HG03066 (cell line): ENCODE measurements around the gene JAM2.
"Not testable (repeated sequence)": the region's sequence is repeated elsewhere in the genome, so short reads cannot be mapped to it uniquely, and the experiment has no call there.

Experiments
- ATAC-seq: cut with Tn5 transposase; IDR thresholded peaks from one replicate; pipeline ENCODE4 v1.9.1; 2021; ENCODE audit warnings: low read depth; ENCODE audit not compliant: unreplicated experiment

The JAM2 gene, protein sequence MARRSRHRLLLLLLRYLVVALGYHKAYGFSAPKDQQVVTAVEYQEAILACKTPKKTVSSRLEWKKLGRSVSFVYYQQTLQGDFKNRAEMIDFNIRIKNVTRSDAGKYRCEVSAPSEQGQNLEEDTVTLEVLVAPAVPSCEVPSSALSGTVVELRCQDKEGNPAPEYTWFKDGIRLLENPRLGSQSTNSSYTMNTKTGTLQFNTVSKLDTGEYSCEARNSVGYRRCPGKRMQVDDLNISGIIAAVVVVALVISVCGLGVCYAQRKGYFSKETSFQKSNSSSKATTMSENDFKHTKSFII

DNA sequence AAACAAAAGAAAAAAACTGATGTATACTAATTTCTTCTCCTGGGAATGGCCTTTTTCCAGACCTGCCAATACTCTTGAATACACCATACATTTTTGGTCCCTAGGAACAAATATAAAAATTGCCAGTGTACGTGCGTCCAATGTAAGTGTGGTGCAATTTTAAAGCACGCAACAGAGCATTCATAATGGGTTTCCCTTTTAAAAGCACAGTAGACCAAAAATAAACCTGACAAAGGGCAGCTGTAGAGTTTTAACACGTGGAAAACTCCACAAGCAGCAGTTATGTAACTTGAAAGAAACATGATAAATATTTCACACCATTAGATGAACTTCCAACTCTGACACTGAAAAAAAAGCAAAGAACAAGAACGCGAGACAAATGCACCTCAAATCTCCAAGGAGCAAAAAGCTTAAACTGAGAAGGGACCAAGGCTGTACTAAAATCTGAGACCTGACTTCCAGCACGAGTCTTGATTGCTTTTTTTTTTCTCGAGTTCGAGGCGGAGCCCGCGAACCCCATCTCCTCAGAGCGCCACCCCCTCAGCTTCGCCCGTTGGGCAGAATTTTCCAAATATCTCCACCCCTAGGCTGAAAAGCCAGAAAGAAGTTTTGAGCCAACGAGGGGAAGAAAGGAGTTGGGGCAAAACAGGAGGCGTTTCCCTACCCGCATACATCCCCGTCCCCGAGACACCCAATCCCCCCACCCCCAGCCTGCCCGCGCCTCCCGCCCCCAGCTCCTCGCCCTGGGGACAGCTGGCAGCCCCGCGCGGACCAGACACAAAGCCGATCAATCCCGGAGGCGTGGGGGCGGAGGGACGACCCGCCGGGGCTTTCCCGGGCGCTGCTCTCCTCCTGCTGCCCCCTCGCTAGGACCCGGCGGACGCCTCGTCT, at the start of gene JAM2:
JAM2 (plus strand) TSS at position 599 of the 891 bp plus-strand sequence. CDS start 564 bp downstream, outside the sequence.
- peak; percentile 50 for ATAC-seq

DNA sequence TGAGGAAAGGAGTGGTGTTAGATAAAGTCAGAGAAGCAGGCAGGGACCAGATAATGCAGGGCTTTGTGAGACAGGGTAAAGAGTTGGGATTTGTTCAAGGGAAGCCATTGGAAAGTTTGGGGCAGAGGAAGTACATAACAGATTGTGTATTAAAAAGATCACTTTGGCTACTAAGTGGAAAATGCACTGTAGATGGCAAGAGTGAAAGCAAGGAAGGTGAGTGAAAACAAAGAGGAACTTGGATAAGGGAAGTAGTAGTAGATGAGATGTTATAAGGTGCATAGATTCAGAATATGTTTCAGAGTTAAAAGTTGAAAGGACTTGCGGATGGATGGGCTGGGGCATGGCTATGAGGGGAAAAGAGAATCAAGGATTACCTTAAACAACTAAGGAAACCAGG, 49.2 kb upstream of the JAM2 start:
- no peak for ATAC-seq

DNA sequence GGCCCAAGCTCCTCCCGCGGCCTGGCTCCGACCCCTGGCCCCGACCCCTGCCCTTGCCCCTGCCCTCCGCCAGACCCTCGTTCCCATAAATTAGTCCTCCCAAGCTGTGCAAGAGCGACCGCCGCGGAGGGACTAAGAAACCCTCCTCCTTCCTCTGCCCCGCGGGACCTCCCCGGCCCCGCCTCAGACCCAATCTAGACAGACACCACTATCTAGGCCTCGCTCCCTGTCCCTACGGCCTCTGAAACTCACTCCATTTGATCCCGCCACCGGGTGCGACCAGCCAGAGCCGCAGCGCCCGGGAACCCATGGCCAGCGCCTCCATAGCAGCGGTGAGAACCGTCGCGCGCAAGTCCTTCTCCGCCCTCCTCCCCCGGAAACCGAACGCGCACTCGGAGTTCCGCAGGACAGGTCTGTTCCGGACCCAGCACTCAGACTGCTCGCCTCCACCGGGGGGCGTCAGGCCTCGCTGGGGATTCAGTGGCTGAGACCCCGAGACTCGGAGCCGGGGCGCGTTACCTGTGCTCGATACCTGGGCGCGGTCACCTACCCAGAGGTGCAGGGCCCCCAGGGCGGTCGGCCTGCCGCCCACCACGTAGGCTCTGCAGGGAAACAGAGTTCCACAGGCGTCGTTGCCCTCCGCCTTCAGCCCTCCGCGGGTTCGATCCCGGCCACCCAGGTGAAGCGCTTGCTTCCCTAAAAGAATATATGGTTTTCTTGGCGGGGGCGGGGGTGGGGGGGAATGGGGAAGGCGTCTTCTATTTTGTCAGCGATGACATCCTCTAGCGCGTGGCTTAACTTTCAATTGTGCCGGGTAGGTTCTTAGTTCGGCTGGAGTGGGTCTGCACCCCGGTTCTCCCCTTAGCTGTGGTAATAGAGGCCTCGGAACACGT, 31.7 kb upstream of the JAM2 start, which contains the start of gene MRPL39:
MRPL39 (minus strand) TSS at position 331 of the 893 bp plus-strand sequence; CDS start at position 325, 6 bp downstream.
- peak; percentile 94 for ATAC-seq

DNA sequence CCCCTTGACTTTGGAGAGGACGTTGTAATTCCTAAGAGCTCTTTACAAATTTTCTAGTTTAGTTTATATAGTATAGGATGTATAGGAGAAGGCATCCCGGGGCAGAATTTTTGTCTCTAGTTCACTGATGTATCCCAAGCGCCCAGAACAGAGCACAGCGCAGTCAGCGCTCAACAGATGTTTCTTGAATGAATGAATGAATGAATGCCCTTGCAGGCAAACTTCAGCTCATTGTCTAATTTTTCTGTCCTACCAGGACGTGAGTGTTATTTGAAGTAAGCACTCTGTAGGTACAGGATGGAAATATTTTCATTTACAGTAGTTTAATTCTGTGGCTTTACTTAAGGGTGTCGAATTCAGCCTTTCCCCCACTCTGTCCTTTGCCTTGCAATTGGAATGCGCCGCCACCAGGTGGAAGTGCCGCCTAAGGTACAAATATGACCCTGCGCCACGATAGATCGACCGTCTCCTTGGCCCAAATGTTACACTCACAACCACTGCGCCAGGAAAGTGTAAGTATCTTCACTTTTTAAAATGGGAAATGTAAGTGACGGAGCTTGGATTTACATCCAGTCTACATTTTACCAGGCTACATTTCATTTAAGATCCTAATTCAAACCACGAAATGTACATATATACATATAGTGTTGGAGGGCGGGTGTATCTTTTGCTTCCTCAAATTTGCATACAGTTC, 30.9 kb upstream of the JAM2 start:
- peak; percentile 74 for ATAC-seq

DNA sequence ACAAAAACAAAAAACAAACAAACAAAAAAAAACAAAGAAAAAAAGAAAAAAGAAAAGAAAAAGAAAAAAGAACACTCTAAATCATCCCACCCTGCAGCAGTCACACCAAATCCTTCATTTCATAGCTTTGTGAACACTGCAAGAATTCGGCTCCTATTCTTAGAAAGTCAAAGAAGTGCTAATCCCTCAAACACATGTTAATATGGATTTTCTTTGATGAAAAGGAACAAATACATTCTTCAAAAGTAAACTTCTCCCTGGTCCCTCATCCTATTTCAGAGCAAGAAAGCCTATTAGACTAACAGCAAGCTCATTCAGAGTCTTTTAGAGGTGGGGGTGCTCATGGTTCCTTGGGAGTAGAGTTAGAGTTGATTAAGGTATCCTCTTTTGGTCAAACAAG, 24.6 kb upstream of the JAM2 start:
- ATAC-seq: no peak

DNA sequence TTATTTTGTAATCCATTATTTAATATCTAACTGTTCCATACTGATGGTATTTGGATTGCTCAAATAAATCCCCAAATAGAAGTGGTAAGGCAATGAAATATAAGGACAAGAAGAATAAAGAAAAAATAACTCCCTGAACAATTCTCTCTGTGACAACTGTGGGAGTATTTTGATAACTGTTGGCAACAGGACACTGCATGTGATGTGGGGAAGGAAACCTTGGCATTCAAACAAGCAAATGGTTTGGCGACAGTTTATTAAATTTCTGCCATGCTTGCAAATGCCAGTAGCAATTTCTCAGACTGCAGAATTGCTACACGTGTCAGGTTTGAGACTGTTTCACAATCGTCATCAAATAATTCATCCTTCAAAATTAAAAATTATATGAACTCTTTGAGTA, 23.2 kb upstream of the JAM2 start:
- no peak for ATAC-seq

DNA sequence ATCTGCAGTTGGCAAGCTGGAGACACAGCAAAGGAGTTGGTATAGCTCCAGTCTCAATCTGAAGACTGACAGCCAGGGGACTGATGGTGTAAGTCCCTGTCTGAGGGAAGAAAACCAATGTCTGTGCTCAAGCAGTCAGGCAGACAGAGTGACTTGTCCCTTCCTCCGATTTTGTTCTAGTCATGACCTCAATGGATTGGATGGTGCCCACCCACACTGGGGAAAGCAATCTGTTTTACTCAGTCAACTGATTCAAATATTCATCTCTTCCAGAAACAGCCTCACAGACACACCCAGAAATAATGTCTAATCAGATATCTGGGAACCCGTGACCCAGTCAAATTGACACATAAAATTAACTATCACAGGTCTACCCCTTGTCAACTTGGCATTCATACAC, 19.9 kb upstream of the JAM2 start:
- no peak for ATAC-seq

DNA sequence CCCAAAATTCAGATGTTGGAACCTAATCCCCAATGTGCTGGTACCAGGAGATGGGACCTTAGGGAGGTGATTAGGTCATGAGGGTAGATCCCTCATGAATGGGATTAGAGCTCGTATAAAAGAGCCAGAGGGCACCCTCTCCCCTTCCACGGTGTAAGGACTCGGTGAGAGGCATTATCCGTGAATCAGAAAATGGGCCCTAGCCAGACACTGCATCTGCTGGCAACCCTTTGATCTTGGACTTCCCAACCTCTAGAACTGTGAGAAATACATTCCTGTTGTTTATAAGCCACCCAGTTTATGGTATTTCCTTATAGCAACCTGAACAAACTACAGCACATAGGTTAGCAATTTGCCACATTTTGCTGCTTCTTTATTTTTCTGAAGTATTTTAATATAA, 14.5 kb upstream of the JAM2 start:
- no peak for ATAC-seq

DNA sequence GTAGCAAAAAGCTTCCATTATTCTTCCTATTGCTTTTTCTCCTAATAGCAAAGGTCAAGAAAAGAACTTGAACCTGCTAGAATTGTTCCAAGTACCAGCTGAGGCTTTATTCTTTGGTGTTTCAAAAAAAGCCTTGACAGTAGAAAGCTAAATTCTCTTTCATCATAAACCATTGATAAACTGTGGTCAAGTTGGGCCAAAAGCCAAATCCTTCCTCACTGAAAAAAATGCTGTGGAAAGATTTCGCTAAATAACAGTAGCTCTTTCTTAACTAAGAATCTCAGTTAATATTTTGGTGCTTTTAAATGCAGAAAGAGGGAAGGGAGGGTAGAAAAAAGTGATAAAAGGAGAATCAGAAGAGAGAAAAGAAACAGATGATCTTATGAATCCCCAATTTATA, 14.0 kb upstream of the JAM2 start:
- no peak for ATAC-seq

DNA sequence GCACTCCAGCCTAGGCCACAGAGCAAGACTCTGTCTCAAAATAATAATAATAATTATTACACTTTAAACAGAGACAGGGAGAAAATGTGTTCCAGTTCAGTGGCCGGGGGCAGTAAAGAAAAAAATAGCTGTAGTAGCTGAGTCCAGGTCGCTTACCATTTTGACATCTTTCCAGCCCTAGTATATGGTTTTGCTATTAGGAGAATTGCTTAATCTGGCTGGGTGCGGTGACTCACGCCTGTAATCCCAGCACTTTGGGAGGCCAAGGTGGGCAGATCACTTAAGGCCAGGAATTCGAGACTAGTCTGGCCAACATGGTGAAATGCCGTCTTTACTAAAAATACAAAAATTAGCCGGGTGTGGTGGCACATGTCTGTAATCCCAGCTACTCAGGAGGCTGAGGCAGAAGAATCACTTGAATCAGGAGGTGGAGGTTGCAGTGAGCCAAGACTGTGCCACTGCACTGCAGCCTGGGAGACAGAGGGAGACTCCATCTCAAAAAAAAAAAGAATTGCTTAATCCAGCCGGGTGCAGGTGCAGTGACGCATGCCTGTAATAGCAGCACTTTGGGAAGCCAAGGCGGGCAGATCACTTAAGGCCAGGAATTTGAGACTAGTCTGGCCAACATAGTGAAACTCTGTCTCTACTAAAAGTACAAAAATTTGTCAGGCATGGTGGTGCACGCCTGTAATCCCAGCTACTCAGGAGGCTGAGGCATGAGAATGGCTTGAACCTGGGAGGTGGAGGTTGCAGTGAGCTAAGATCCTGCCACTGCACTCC, 13.1 kb upstream of the JAM2 start:
- not testable (repeated sequence) for ATAC-seq

DNA sequence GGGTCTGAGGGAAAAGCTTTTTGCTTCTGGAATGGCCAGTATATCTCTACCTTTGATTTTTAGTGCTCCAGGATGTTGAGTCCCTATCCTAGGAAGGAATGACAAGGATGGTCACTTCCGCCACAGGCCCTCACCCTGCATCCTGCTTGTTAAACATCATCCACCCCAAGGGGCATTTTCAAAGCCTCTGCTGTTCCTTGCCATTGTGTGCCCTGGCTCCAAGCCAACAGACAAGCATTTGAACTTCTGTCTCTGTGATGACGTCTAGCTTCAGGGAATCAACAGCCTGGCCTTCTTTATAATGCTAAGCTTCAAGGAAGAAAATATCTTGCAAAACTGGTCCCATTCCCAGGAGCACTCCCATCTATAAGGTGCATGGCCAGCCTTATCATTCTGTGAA, 12.3 kb upstream of the JAM2 start:
- ATAC-seq: no peak

DNA sequence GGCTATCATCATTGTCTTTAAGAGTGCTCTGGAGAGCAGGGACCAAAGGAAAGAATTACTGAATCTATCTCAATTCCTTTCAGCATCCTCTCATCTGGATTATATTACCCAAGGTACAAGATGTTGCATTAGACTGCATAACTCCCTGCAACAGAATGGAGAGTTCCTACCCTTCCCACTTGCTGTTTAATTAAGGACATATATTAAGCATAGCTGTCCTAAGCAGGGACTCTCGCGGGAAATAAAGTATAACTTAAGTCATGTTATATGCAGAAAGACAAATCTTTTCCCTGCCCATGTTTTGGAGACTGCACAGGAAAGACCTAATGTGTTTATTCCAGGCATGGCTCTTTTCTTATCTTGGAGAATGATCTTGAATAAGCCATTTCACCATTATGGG, 6.8 kb upstream of the JAM2 start:
- ATAC-seq: no peak

DNA sequence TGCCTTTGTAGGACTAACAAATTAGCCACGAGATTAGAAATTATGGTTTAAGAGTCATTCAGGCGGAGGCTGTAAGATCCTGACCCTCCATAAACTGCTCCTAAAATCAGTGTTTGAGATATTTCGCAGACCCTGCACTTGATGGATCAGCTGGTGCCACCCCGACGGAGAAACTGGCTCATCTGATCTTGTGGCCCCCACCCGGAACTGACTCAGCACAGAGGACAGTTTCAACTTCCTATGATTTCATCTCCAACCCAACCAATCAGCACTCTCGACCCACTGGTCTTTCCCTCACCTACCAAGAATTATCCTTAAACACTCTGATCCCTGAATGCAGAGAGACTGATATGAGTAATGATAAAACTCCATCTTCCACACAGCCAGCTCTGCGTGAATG, 3.7 kb upstream of the JAM2 start:
- ATAC-seq: no peak

DNA sequence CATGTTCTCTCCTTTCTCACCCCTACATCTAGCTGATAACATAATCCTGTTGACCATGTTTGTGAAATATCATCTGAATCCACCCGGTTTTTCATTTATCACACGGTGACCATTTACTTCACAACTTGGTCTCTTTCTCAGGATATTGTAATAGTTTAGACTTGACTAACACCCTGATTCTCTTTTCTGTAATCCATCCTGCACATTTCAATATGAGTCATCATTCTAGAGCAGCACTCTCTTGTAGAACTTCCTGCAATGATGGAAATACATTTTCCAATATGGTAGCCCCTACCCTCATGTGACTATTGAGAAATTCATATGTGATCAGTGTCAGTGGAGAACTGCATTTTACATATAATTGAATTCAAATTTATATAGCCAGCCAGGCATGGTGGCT, 2.3 kb upstream of the JAM2 start:
- ATAC-seq: no peak

DNA sequence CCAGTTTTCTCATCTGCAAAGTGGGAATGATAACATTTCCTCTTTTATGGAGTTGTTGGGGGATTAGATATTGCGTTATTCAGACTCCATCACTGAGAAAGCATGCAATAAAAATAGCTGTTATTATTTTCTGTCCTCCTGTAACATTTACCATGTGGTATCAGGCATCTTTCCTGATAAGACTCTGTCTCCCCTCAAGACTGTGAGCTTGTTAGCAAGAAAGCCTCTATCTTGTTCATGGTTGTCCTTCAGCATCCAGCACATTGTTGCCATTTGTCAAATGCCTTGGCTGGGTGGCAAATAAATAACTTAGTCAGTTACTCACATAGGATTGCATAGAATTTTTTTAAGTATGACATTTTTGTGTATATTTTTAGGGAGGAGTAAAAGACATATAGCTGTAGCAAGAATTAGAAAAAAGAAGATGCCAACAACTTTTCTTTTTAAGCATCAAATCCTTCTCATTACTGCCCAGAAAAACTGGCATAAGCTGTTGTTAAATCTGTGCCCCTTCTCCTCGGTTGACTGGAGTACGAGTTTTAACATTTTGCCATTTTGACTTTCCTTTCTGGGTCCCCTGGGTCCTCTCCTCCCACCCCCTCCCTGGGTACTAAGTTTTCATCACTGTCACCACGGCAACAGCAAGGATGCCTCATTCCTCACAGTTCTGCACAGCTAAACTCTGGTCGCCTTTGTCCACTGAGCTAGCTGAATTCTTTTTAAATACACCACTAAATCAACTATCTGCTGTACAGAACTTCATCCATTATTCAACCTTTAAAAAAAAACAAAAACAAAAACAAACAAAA, 1.0 kb upstream of the JAM2 start:
- no peak for ATAC-seq

DNA sequence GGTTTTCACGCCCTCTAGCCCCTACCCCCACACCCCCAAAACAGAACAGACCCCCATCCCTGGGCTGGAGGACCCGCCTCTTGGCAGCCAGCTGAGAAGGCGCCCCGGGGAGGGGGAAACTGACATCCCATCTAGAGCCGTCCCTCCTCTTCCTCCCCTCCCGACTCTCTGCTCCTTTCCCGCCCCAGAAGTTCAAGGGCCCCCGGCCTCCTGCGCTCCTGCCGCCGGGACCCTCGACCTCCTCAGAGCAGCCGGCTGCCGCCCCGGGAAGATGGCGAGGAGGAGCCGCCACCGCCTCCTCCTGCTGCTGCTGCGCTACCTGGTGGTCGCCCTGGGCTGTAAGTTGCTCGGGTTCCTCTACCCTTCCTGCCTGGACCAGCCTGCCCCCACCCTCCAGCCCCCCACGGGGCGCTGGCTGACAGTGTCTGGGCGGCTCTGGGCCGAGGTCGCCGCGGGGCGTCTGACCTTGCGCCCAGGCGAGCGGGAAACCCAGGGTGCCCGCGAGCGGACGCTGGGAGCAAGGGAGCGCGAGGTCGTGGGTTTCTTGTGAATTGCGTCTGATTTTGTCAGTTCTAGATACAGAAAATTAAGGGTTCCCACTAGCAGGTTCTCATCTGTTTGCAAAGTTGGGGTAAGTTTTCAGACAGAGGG, 618 bp downstream of the JAM2 start:
- peak; percentile 67 for ATAC-seq

DNA sequence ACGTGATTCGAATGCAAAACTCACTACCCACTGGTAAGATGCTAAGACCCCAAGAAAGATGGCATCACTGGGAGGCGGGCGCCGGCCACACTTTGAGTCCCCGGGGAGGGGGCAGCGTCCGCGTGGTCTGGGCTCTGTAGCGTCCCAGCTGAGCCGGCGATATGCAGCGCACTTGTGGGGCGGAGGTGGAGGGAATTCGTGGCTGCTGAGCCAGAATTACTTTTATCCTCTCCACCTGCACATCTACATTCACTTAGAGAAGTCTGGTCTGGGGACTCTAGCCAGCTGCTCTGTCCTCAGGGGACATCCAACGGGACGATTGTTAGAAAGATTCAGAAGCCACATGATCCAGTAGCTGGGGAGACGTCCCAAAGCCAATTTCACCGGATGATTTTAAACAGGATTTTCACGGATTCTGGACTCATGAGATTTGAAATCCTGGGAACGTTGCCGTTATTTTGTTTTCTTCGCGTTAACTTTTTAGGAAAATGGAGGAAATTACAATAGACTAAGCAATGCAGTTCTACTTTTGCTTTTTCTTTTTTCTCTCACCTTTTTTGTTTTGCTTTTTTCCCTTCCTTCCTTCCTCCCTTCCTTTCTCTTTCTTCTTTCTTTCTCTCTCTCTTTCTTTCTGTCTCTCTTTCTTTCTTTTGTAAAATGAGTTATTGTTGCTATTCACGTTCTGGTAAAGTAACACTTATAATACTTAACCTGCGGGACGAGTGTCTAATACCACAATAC, 1.3 kb downstream of the JAM2 start:
- ATAC-seq: peak; percentile 27

DNA sequence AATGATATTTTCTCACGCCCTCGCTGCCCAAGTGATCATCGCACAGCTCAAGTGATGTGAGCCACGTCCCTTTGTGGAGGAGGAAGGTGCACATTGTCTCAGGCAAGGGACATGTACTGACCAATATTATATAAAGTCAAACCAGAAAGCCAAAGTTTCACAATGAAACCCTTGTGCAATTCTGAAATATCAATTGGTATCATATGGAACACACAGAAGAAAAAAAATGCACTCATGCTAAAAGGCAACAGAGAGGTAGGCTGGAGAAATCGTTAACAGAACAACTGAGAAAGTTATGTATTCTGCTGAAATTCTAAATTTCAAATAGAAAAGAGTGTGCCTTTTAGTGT, 1.9 kb downstream of the JAM2 start:
- ATAC-seq: no peak
